Thyroid gland (tissue), 4 donors: ENCODE data around the gene SPTLC3. TPM values are rescaled to one million over a fixed set of nuclear protein-coding genes. Genes with fewer than 3 reads are reported as not detected.

Experiments used
- DNase-seq, 2 donors: peaks; one replicate each; pipeline ENCODE4 v3.0.0-alpha.2; 2019
- H3K27ac ChIP-seq, 3 donors: fragments of 200-600 bp; sonication (generic); 1 replicate in 2 of 3; 2 replicates in 1 of 3; pipeline ENCODE4 v1.5.1; 2016 to 2019; ENCODE audit warnings: mild to moderate bottlenecking in 1 of 3, moderate library complexity in 1 of 3
- H3K27me3 ChIP-seq: fragments of 200-600 bp; sonication (generic); one replicate; pipeline ENCODE4 v1.5.1; 2019
- H3K36me3 ChIP-seq, 2 donors: fragments of 200-600 bp; sonication (generic); one replicate each; pipeline ENCODE4 v1.5.1; 2016 to 2019
- H3K4me1 ChIP-seq, 2 donors: fragments of 200-600 bp; sonication (generic); one replicate each; pipeline ENCODE4 v1.5.1; 2017 to 2019
- H3K4me3 ChIP-seq, 3 donors: fragments of 200-600 bp; sonication (generic); replicated peaks in 1 of 3; 1 replicate in 2 of 3; 2 replicates in 1 of 3; pipeline ENCODE4 v1.5.1; 2016; ENCODE audit warnings: mild to moderate bottlenecking in 1 of 3
- H3K9me3 ChIP-seq: fragments of 200-600 bp; sonication (generic); one replicate; pipeline ENCODE4 v1.5.1; 2017
- CTCF ChIP-seq, 6 experiments: fragments of 200-600 bp in 3 of 6; fragments of 450-650 bp in 3 of 6; sonication (generic) in 3 of 6; IDR thresholded peaks; one replicate each; pipeline ENCODE4 v1.5.1; 2016 to 2019; ENCODE audit warnings: antibody characterized with exemption in 6 of 6, mild to moderate bottlenecking in 2 of 6, inconsistent platforms in 1 of 6, moderate library complexity in 1 of 6
- POLR2A ChIP-seq, 2 donors: fragments of 450-650 bp; IDR thresholded peaks; one replicate each; pipeline ENCODE4 v1.6.1; 2017; ENCODE audit warnings: antibody characterized with exemption in 2 of 2, mild to moderate bottlenecking in 2 of 2, moderate library complexity in 1 of 2
- WGBS, 2 donors: methylation state at CpG; one replicate each; pipeline ENCODE4 v1.1.5; 2017; 5-methylcytosine and 5-hydroxymethylcytosine counted together
- intact Hi-C: fragments of 100-400 bp; cut with DNase I; formaldehyde crosslinking; loops from one replicate; pipeline ENCODE4 v1.15.1; 2023
- total RNA-seq, 4 donors: library from RNA; depleted of rRNA; stranded (reverse); fragments of >200 nt; gene quantifications; one replicate each; pipeline ENCODE4 v1.2.3, GENCODE V29; 2016

Gene SPTLC3
- total RNA-seq, 4 donors from 2014 or later: 33.8 to 71.5 (median 37.7) TPM

DNA sequence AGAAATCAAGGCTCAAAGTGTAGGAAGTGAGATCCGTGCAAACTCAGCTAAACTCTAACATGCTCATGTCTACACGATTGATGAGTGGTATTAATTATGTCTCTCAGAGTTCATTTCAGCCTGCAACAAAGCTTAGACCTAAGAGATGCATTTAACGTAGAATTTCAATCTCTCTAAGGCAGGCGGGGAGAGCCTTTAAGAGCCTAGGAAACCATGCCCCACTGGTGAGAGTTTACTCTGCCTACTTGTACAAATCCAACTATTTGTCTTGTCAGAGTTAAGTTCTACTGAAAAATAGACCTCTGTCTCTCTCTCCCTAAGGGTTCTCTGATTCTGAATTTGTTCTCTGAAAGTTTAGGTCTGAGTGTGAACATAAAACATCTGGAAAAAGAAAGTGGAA, 100.9 kb downstream of the SPTLC3 start:
- no peak overlapping the region for H3K4me3 ChIP-seq
- no peaks in the 10 kb centered on the region for H3K9me3 ChIP-seq
- H3K36me3 ChIP-seq: no peaks in the 10 kb centered on the region
- WGBS, 2 donors: 35 to 44% methylated on average over 4 of the region's 4 CpGs
- peak overlapping the region in 2 of 3 donors; percentile 1 to 42 for H3K27ac ChIP-seq
- H3K27me3 ChIP-seq: no peaks in the 10 kb centered on the region
- TF ChIP-seq POLR2A (IDR thresholded peaks at IDR 0.05): no peak
- intact Hi-C loops: loop anchor here (5.0 to 10.0 kb wide), 2 partner anchors 137 to 435 kb away; no protein-coding TSS in a partner anchor
- peaks cover 0 to 22% of the 10 kb centered on the region in 2 donors for H3K4me1 ChIP-seq
- DNase-seq: peak in 1 of 2 donors; percentile 18

DNA sequence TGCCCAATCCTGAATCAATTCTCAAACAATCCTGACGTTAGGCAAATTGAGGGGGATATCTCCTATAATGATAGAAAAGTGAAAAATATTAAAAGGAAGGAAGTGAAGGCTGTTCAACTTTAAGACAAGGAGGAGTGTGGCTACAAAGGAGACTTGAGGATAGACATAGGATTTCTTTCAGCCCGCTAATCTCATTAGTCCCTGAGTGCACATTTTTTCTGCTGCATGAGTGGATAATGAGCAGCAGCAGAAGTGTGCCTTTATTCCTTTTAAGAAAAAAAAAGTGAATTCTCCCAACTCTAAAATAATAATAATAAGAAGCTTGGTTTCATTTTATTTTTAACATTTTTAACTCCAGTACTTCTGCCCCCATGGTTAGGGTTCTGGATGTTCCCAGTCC, 102.0 kb downstream of the SPTLC3 start:
- Histone ChIP-seq H3K9me3 (no peaks in the 10 kb centered on the region), H3K27ac (peak overlapping the region in 2 of 3 donors; percentile 12 to 23), H3K27me3 (no peaks in the 10 kb centered on the region), H3K4me1 (peaks cover 8 to 32% of the 10 kb centered on the region in 2 donors), H3K36me3 (no peaks in the 10 kb centered on the region), H3K4me3 (no peak overlapping the region)
- intact Hi-C loops: loop anchor here (10.0 kb wide), 1 partner anchor 434 kb away; no protein-coding TSS in a partner anchor
- DNase-seq: no peak
- TF ChIP-seq CTCF (IDR thresholded peaks at IDR 0.05): no peak
- TF ChIP-seq POLR2A (IDR thresholded peaks at IDR 0.05): no peak
- 90 to 93% methylated on average over 2 of the region's 2 CpGs for WGBS, 2 donors

DNA sequence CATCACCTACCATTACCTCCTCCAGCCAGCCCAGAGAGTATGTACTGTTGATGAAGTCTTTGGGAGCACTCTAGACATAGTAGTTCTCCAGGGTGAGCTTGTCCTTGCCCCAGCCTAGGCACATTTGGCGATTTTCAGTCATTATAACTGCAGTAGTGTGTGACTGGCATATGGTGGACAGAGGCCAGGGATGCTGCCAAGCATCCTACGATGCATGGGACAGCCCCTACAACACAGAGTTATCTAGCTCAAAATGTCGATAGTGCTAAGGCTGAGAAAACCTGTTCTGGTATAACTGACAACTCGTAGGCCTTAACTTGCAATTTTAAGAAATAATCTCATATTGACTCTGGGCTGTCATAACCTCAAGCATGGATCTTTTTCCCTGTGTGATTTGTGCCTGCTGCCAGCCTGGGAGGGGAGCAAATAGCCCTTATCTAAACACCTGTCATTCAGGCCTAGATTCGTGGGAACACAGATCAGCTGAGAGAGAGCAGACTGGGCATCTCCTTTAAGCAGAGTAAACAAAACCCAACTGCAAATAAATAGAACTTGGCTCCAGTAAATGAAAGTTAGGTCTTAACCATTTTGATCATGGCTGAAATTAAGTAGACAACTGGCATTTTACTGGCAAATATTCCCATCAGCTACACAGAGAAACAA, 102.6 kb downstream of the SPTLC3 start:
- 77 to 80% methylated on average over 5 of the region's 5 CpGs for WGBS, 2 donors
- Histone ChIP-seq H3K27ac (peak overlapping the region in 2 of 3 donors; percentile 12 to 23), H3K9me3 (no peaks in the 10 kb centered on the region), H3K4me3 (no peak overlapping the region), H3K4me1 (peaks cover 14 to 36% of the 10 kb centered on the region in 2 donors), H3K36me3 (no peaks in the 10 kb centered on the region), H3K27me3 (no peaks in the 10 kb centered on the region)
- no peak for TF ChIP-seq POLR2A (IDR thresholded peaks at IDR 0.05)
- no peak for TF ChIP-seq CTCF (IDR thresholded peaks at IDR 0.05)
- DNase-seq: no peak
- intact Hi-C loops: loop anchor here (10.0 kb wide), 1 partner anchor 433 kb away; no protein-coding TSS in a partner anchor

- H3K4me3 ChIP-seq: no peak overlapping the region
- DNase-seq: no peak
- H3K4me1 ChIP-seq: peaks cover 35 to 58% of the 10 kb centered on the region in 2 donors
- 99 to 100% methylated on average over 3 of the region's 3 CpGs for WGBS, 2 donors
- intact Hi-C loops: loop anchor here (10.0 kb wide), 1 partner anchor 431 kb away; no protein-coding TSS in a partner anchor
- no peaks in the 10 kb centered on the region for H3K9me3 ChIP-seq
- TF ChIP-seq POLR2A (IDR thresholded peaks at IDR 0.05) (no peak), CTCF (IDR thresholded peaks at IDR 0.05) (no peak)
- no peak overlapping the region for H3K27ac ChIP-seq
- no peaks in the 10 kb centered on the region for H3K36me3 ChIP-seq
- H3K27me3 ChIP-seq: no peaks in the 10 kb centered on the region
Observed at GRCh38 chr20:13113731-13114130, 105.0 kb downstream of the SPTLC3 start.

- no peaks in the 10 kb centered on the region for H3K36me3 ChIP-seq
- H3K4me3 ChIP-seq: no peak overlapping the region
- WGBS, 2 donors: 82 to 95% methylated on average over 2 of the region's 2 CpGs
- no peak for DNase-seq
- H3K27ac ChIP-seq: peak overlapping the region; percentile 42 to 73 (median 72)
- intact Hi-C loops: loop anchor here (10.0 kb wide), 1 partner anchor 428 kb away; no protein-coding TSS in a partner anchor
- TF ChIP-seq CTCF (IDR thresholded peaks at IDR 0.05): no peak
- no peak for TF ChIP-seq POLR2A (IDR thresholded peaks at IDR 0.05)
- H3K27me3 ChIP-seq: no peaks in the 10 kb centered on the region
- no peaks in the 10 kb centered on the region for H3K9me3 ChIP-seq
- peaks cover 52 to 56% of the 10 kb centered on the region in 2 donors for H3K4me1 ChIP-seq
Observed at GRCh38 chr20:13117200-13117599, 108.4 kb downstream of the SPTLC3 start.
